Activated naive CD8-positive, alpha-beta T cell treated with anti-CD3 and anti-CD28 coated beads, Interleukin-2, amount 10 ng/mL, durations not matched to agents 7 days and 5 days (primary cell): ENCODE data around the gene GALM. TPM values are rescaled to one million over a fixed set of nuclear protein-coding genes. Genes with fewer than 3 reads are reported as not detected.
"Not testable (repeated sequence)": the region's sequence is repeated elsewhere in the genome, so short reads cannot be mapped to it uniquely, and the experiment has no call there.

Experiments used
- ATAC-seq: fragments of 150-1000 bp; cut with Tn5 transposase; one replicate; pipeline ENCODE4 v1.10.0; 2021; ENCODE audit warnings: low read depth, moderate library complexity
- POLR2A ChIA-PET: fragments of 350-600 bp; sonication (Branson Sonifier 250); formaldehyde crosslinking; loops from one replicate; lab custom pipeline; 2021; ENCODE audit warnings: antibody characterized with exemption; lab: Charles Lee
- DNase-seq: peaks from one replicate; pipeline ENCODE4 v3.0.0; 2021
- H3K27ac Mint-ChIP-seq: one replicate; pipeline ENCODE4 v1.8.0; 2022; ENCODE audit warnings: mild to moderate bottlenecking, mixed read lengths
- H3K27me3 Mint-ChIP-seq: one replicate; pipeline ENCODE4 v1.8.0; 2022; ENCODE audit warnings: mild to moderate bottlenecking, moderate library complexity, mixed read lengths
- H3K36me3 Mint-ChIP-seq: one replicate; pipeline ENCODE4 v1.8.0; 2021; ENCODE audit warnings: mild to moderate bottlenecking, mixed read lengths
- H3K4me1 Mint-ChIP-seq: one replicate; pipeline ENCODE4 v1.8.0; 2021; ENCODE audit warnings: mixed read lengths
- H3K4me3 Mint-ChIP-seq: one replicate; pipeline ENCODE4 v1.8.0; 2022; ENCODE audit warnings: mild to moderate bottlenecking, moderate library complexity, mixed read lengths
- H3K9me3 Mint-ChIP-seq: one replicate; pipeline ENCODE4 v1.8.0; 2021; ENCODE audit warnings: mixed read lengths
- total RNA-seq, 2 experiments: library from RNA; stranded (reverse); gene quantifications; one replicate each; pipeline ENCODE4 v1.2.3, GENCODE V29; 2021

GALM gene
- total RNA-seq, 2 experiments from 2014 or later, result 28.3 to 30.2 TPM

GRCh38 chr2:38697116-38697840 is 31.4 kb downstream of the GALM start:
- H3K4me3 Mint-ChIP-seq, result no peak overlapping the region
- ATAC-seq (no peak), DNase-seq (no peak)
- H3K27ac Mint-ChIP-seq, result no peak overlapping the region
- H3K36me3 Mint-ChIP-seq, result peaks cover 32% of the 10 kb centered on the region
- no peaks in the 10 kb centered on the region for H3K27me3 Mint-ChIP-seq
- peaks cover 29% of the 10 kb centered on the region for H3K4me1 Mint-ChIP-seq
- POLR2A ChIA-PET, result interaction anchor here (0.9 kb wide), 1 partner anchor 94 kb away, joined by 3 read pairs; the partner anchor contains the start of gene HNRNPLL
- H3K9me3 Mint-ChIP-seq, result peaks cover 2% of the 10 kb centered on the region

GRCh38 chr2:38698467-38699003 is 32.6 kb downstream of the GALM start:
- DNase-seq (no peak), ATAC-seq (no peak)
- H3K4me1 Mint-ChIP-seq, result peaks cover 28% of the 10 kb centered on the region
- H3K9me3 Mint-ChIP-seq, result peaks cover 2% of the 10 kb centered on the region
- no peak overlapping the region for H3K4me3 Mint-ChIP-seq
- no peak overlapping the region for H3K27ac Mint-ChIP-seq
- peaks cover 28% of the 10 kb centered on the region for H3K36me3 Mint-ChIP-seq
- H3K27me3 Mint-ChIP-seq, result no peaks in the 10 kb centered on the region
- POLR2A ChIA-PET, result interaction anchor here (0.9 to 1.1 kb wide), 2 partner anchors 16 to 96 kb away, joined by 3 read pairs; partner anchors contain the start of gene HNRNPLL

GRCh38 chr2:38700113-38700785 is 34.3 kb downstream of the GALM start:
- POLR2A ChIA-PET, result no interaction called here
- Mint-ChIP-seq H3K27me3 (no peaks in the 10 kb centered on the region), H3K4me1 (peaks cover 26% of the 10 kb centered on the region), H3K4me3 (peak overlapping the region; percentile 74), H3K9me3 (peaks cover 2% of the 10 kb centered on the region), H3K27ac (peak overlapping the region; percentile 73), H3K36me3 (peaks cover 32% of the 10 kb centered on the region)
- DNase-seq, result no peak
- no peak for ATAC-seq

GRCh38 chr2:38700881-38701458 is 35.1 kb downstream of the GALM start:
- POLR2A ChIA-PET, result no interaction called here
- Mint-ChIP-seq H3K27me3 (no peaks in the 10 kb centered on the region), H3K27ac (peak overlapping the region; percentile 73), H3K36me3 (peaks cover 33% of the 10 kb centered on the region), H3K4me1 (peaks cover 28% of the 10 kb centered on the region), H3K9me3 (peaks cover 2% of the 10 kb centered on the region), H3K4me3 (peak overlapping the region; percentile 74)
- DNase-seq, result no peak
- ATAC-seq, result no peak

- DNase-seq (no peak), ATAC-seq (no peak)
- H3K27ac Mint-ChIP-seq, result no peak overlapping the region
- no peak overlapping the region for H3K4me3 Mint-ChIP-seq
- H3K27me3 Mint-ChIP-seq, result no peaks in the 10 kb centered on the region
- POLR2A ChIA-PET, result no interaction called here
- H3K36me3 Mint-ChIP-seq, result peaks cover 30% of the 10 kb centered on the region
- H3K9me3 Mint-ChIP-seq, result peaks cover 2% of the 10 kb centered on the region
- peaks cover 27% of the 10 kb centered on the region for H3K4me1 Mint-ChIP-seq
Observed at GRCh38 chr2:38701542-38701941, 35.6 kb downstream of the GALM start.

- Mint-ChIP-seq H3K4me1 (peaks cover 29% of the 10 kb centered on the region), H3K36me3 (peaks cover 29% of the 10 kb centered on the region), H3K27me3 (no peaks in the 10 kb centered on the region), H3K9me3 (peaks cover 2% of the 10 kb centered on the region), H3K4me3 (no peak overlapping the region), H3K27ac (no peak overlapping the region)
- no peak for DNase-seq
- ATAC-seq, result no peak
- POLR2A ChIA-PET, result interaction anchor here (0.6 kb wide), 1 partner anchor 51 kb away, joined by 6 read pairs; no protein-coding TSS in a partner anchor
Observed at GRCh38 chr2:38702413-38702812, 36.5 kb downstream of the GALM start.

- H3K9me3 Mint-ChIP-seq, H3K4me3 Mint-ChIP-seq, ATAC-seq, POLR2A ChIA-PET, H3K27ac Mint-ChIP-seq, H3K27me3 Mint-ChIP-seq, DNase-seq: not testable (repeated sequence)
- H3K36me3 Mint-ChIP-seq, result peaks cover 27% of the 10 kb centered on the region
- peaks cover 26% of the 10 kb centered on the region for H3K4me1 Mint-ChIP-seq
Observed at GRCh38 chr2:38703336-38703735, 37.4 kb downstream of the GALM start.

GRCh38 chr2:38704664-38705063 is 38.8 kb downstream of the GALM start:
- DNase-seq, result no peak
- H3K9me3 Mint-ChIP-seq, result peaks cover 2% of the 10 kb centered on the region
- H3K27me3 Mint-ChIP-seq, result no peaks in the 10 kb centered on the region
- H3K36me3 Mint-ChIP-seq, result peaks cover 24% of the 10 kb centered on the region
- H3K4me1 Mint-ChIP-seq, result peaks cover 35% of the 10 kb centered on the region
- POLR2A ChIA-PET, result interaction anchor here (0.9 kb wide), 1 partner anchor 38 kb away, joined by 3 read pairs; no protein-coding TSS in a partner anchor
- no peak for ATAC-seq
- H3K27ac Mint-ChIP-seq, result no peak overlapping the region
- no peak overlapping the region for H3K4me3 Mint-ChIP-seq

- peaks cover 32% of the 10 kb centered on the region for H3K4me1 Mint-ChIP-seq
- DNase-seq (no peak), ATAC-seq (no peak)
- peaks cover 21% of the 10 kb centered on the region for H3K36me3 Mint-ChIP-seq
- POLR2A ChIA-PET, result no interaction called here
- no peaks in the 10 kb centered on the region for H3K27me3 Mint-ChIP-seq
- no peak overlapping the region for H3K4me3 Mint-ChIP-seq
- no peak overlapping the region for H3K27ac Mint-ChIP-seq
- peaks cover 3% of the 10 kb centered on the region for H3K9me3 Mint-ChIP-seq
Observed at GRCh38 chr2:38706846-38707345, 41.0 kb downstream of the GALM start.

GRCh38 chr2:38708491-38708890 is 42.6 kb downstream of the GALM start:
- Mint-ChIP-seq H3K4me1 (peaks cover 31% of the 10 kb centered on the region), H3K27ac (peak overlapping the region; percentile 87), H3K4me3 (peak overlapping the region; percentile 53), H3K36me3 (peaks cover 31% of the 10 kb centered on the region)
- not testable (repeated sequence) for H3K9me3 Mint-ChIP-seq, ATAC-seq, DNase-seq, H3K27me3 Mint-ChIP-seq
- POLR2A ChIA-PET, result interaction anchor here (0.7 to 1.7 kb wide), 6 partner anchors 16 to 106 kb away, joined by 3 to 9 read pairs (median 4); partner anchors contain the start of genes GALM, HNRNPLL and SRSF7

- DNase-seq (no peak), ATAC-seq (peak; percentile 22)
- H3K4me1 Mint-ChIP-seq, result peaks cover 34% of the 10 kb centered on the region
- H3K27me3 Mint-ChIP-seq, result no peaks in the 10 kb centered on the region
- POLR2A ChIA-PET, result interaction anchor here (0.7 to 1.7 kb wide), 6 partner anchors 16 to 106 kb away, joined by 3 to 9 read pairs (median 4); partner anchors contain the start of genes GALM, HNRNPLL and SRSF7
- peak overlapping the region; percentile 87 for H3K27ac Mint-ChIP-seq
- H3K9me3 Mint-ChIP-seq, result peaks cover 3% of the 10 kb centered on the region
- H3K4me3 Mint-ChIP-seq, result peak overlapping the region; percentile 53
- H3K36me3 Mint-ChIP-seq, result peaks cover 34% of the 10 kb centered on the region
Observed at GRCh38 chr2:38708900-38709566, 43.1 kb downstream of the GALM start.

GRCh38 chr2:38709567-38710194 is 43.8 kb downstream of the GALM start:
- DNase-seq (no peak), ATAC-seq (peak; percentile 57)
- POLR2A ChIA-PET, result interaction anchor here (0.9 to 1.7 kb wide), 3 partner anchors 16 to 107 kb away, joined by 3 to 9 read pairs (median 8); partner anchors contain the start of genes HNRNPLL and SRSF7
- H3K27ac Mint-ChIP-seq, result peak overlapping the region; percentile 87
- no peaks in the 10 kb centered on the region for H3K27me3 Mint-ChIP-seq
- peaks cover 39% of the 10 kb centered on the region for H3K4me1 Mint-ChIP-seq
- H3K4me3 Mint-ChIP-seq, result peak overlapping the region; percentile 53
- peaks cover 3% of the 10 kb centered on the region for H3K9me3 Mint-ChIP-seq
- peaks cover 39% of the 10 kb centered on the region for H3K36me3 Mint-ChIP-seq
